Measurements from ENCODE around the gene PJA2. TPM values are rescaled to one million over a fixed set of nuclear protein-coding genes. Genes with fewer than 3 reads are reported as not detected.

PJA2 gene
- total and polyA plus RNA-seq, 4 donors: 65.9 to 157 (median 101) TPM

GRCh38 chr5:109328626-109329025 lies 81.1 kb downstream of the PJA2 start:
- intact Hi-C loops (cut with DNase I): no loop called here
- no peaks in the 10 kb centered on the region for H3K27me3 ChIP-seq (ENCODE audit: control insufficient read depth in 1 of 2, insufficient read depth in 2 of 2, low read length in 1 of 2)
- no peaks in the 10 kb centered on the region for H3K9me3 ChIP-seq (ENCODE audit: control insufficient read depth, low read length)
- ATAC-seq (ENCODE audit: low FRiP score) (no peak), DNase-seq (no peak)
- H3K36me3 ChIP-seq (ENCODE audit: control insufficient read depth in 1 of 2, insufficient read depth in 2 of 2, low read length in 1 of 2): peaks cover 2 to 3% of the 10 kb centered on the region in 2 donors
- 38 to 41% methylated on average over 1 of the region's 1 CpG for WGBS, 2 donors
- peak overlapping the region in 1 of 2 donors; percentile 28 for H3K27ac ChIP-seq (ENCODE audit: low read depth in 1 of 2, low read length in 2 of 2)
- no peak overlapping the region for H3K4me3 ChIP-seq (ENCODE audit: low read length in 2 of 2)
- H3K4me1 ChIP-seq (ENCODE audit: control insufficient read depth in 1 of 2, insufficient read depth in 2 of 2, low read length in 2 of 2): peaks cover 1 to 12% of the 10 kb centered on the region in 2 donors

GRCh38 chr5:109327570-109327969 lies 82.2 kb downstream of the PJA2 start:
- Histone ChIP-seq H3K4me1 (ENCODE audit: control insufficient read depth in 1 of 2, insufficient read depth in 2 of 2, low read length in 2 of 2) (peaks cover 1 to 12% of the 10 kb centered on the region in 2 donors), H3K4me3 (ENCODE audit: low read length in 2 of 2) (no peak overlapping the region), H3K27ac (ENCODE audit: low read depth in 1 of 2, low read length in 2 of 2) (peak overlapping the region in 1 of 2 donors; percentile 39), H3K27me3 (ENCODE audit: control insufficient read depth in 1 of 2, insufficient read depth in 2 of 2, low read length in 1 of 2) (no peaks in the 10 kb centered on the region), H3K9me3 (ENCODE audit: control insufficient read depth, low read length) (no peaks in the 10 kb centered on the region), H3K36me3 (ENCODE audit: control insufficient read depth in 1 of 2, insufficient read depth in 2 of 2, low read length in 1 of 2) (peaks cover 2 to 3% of the 10 kb centered on the region in 2 donors)
- 79 to 95% methylated on average over 3 of the region's 3 CpGs for WGBS, 2 donors
- no peak for ATAC-seq (ENCODE audit: low FRiP score)
- DNase-seq: no peak
- intact Hi-C loops (cut with DNase I): no loop called here

GRCh38 chr5:109326919-109327318 lies 82.9 kb downstream of the PJA2 start:
- Histone ChIP-seq H3K4me3 (ENCODE audit: low read length in 2 of 2) (no peak overlapping the region), H3K4me1 (ENCODE audit: control insufficient read depth in 1 of 2, insufficient read depth in 2 of 2, low read length in 2 of 2) (peaks cover 1 to 12% of the 10 kb centered on the region in 2 donors), H3K9me3 (ENCODE audit: control insufficient read depth, low read length) (no peaks in the 10 kb centered on the region), H3K27ac (ENCODE audit: low read depth in 1 of 2, low read length in 2 of 2) (peak overlapping the region in 1 of 2 donors; percentile 62), H3K27me3 (ENCODE audit: control insufficient read depth in 1 of 2, insufficient read depth in 2 of 2, low read length in 1 of 2) (no peaks in the 10 kb centered on the region), H3K36me3 (ENCODE audit: control insufficient read depth in 1 of 2, insufficient read depth in 2 of 2, low read length in 1 of 2) (peaks cover 2 to 3% of the 10 kb centered on the region in 2 donors)
- DNase-seq (no peak), ATAC-seq (ENCODE audit: low FRiP score) (no peak)
- intact Hi-C loops (cut with DNase I): no loop called here
- WGBS, 2 donors: 7 to 9% methylated on average over 4 of the region's 4 CpGs

- Histone ChIP-seq H3K36me3 (ENCODE audit: control insufficient read depth in 1 of 2, insufficient read depth in 2 of 2, low read length in 1 of 2) (peaks cover 2 to 3% of the 10 kb centered on the region in 2 donors), H3K9me3 (ENCODE audit: control insufficient read depth, low read length) (no peaks in the 10 kb centered on the region), H3K4me1 (ENCODE audit: control insufficient read depth in 1 of 2, insufficient read depth in 2 of 2, low read length in 2 of 2) (peaks cover 1 to 12% of the 10 kb centered on the region in 2 donors), H3K27me3 (ENCODE audit: control insufficient read depth in 1 of 2, insufficient read depth in 2 of 2, low read length in 1 of 2) (no peaks in the 10 kb centered on the region), H3K4me3 (ENCODE audit: low read length in 2 of 2) (no peak overlapping the region), H3K27ac (ENCODE audit: low read depth in 1 of 2, low read length in 2 of 2) (no peak overlapping the region)
- WGBS, 2 donors: 82 to 87% methylated on average over 5 of the region's 5 CpGs
- DNase-seq: no peak
- ATAC-seq (ENCODE audit: low FRiP score): no peak
- intact Hi-C loops (cut with DNase I): no loop called here
Measured at GRCh38 chr5:109325456-109325855, 84.3 kb downstream of the PJA2 start.

GRCh38 chr5:109324931-109325330 lies 84.8 kb downstream of the PJA2 start:
- Histone ChIP-seq H3K4me1 (ENCODE audit: control insufficient read depth in 1 of 2, insufficient read depth in 2 of 2, low read length in 2 of 2) (peaks cover 1 to 12% of the 10 kb centered on the region in 2 donors), H3K27me3 (ENCODE audit: control insufficient read depth in 1 of 2, insufficient read depth in 2 of 2, low read length in 1 of 2) (no peaks in the 10 kb centered on the region), H3K9me3 (ENCODE audit: control insufficient read depth, low read length) (no peaks in the 10 kb centered on the region), H3K4me3 (ENCODE audit: low read length in 2 of 2) (no peak overlapping the region), H3K27ac (ENCODE audit: low read depth in 1 of 2, low read length in 2 of 2) (no peak overlapping the region), H3K36me3 (ENCODE audit: control insufficient read depth in 1 of 2, insufficient read depth in 2 of 2, low read length in 1 of 2) (peaks cover 2 to 3% of the 10 kb centered on the region in 2 donors)
- intact Hi-C loops (cut with DNase I): no loop called here
- no peak for DNase-seq
- WGBS, 2 donors: 15 to 27% methylated on average over 5 of the region's 5 CpGs
- ATAC-seq (ENCODE audit: low FRiP score): no peak

GRCh38 chr5:109324351-109324750 lies 85.4 kb downstream of the PJA2 start:
- WGBS, 2 donors: 75 to 86% methylated on average over 7 of the region's 7 CpGs
- intact Hi-C loops (cut with DNase I): no loop called here
- no peak for ATAC-seq (ENCODE audit: low FRiP score)
- H3K27ac ChIP-seq (ENCODE audit: low read depth in 1 of 2, low read length in 2 of 2): no peak overlapping the region
- H3K9me3 ChIP-seq (ENCODE audit: control insufficient read depth, low read length): no peaks in the 10 kb centered on the region
- H3K27me3 ChIP-seq (ENCODE audit: control insufficient read depth in 1 of 2, insufficient read depth in 2 of 2, low read length in 1 of 2): no peaks in the 10 kb centered on the region
- no peak for DNase-seq
- H3K4me3 ChIP-seq (ENCODE audit: low read length in 2 of 2): no peak overlapping the region
- H3K36me3 ChIP-seq (ENCODE audit: control insufficient read depth in 1 of 2, insufficient read depth in 2 of 2, low read length in 1 of 2): peaks cover 0 to 3% of the 10 kb centered on the region in 2 donors
- peaks cover 0 to 12% of the 10 kb centered on the region in 2 donors for H3K4me1 ChIP-seq (ENCODE audit: control insufficient read depth in 1 of 2, insufficient read depth in 2 of 2, low read length in 2 of 2)

GRCh38 chr5:109322694-109323093 lies 87.1 kb downstream of the PJA2 start:
- Histone ChIP-seq H3K4me1 (ENCODE audit: control insufficient read depth in 1 of 2, insufficient read depth in 2 of 2, low read length in 2 of 2) (peaks cover 0 to 12% of the 10 kb centered on the region in 2 donors), H3K27ac (ENCODE audit: low read depth in 1 of 2, low read length in 2 of 2) (no peak overlapping the region), H3K36me3 (ENCODE audit: control insufficient read depth in 1 of 2, insufficient read depth in 2 of 2, low read length in 1 of 2) (no peaks in the 10 kb centered on the region), H3K27me3 (ENCODE audit: control insufficient read depth in 1 of 2, insufficient read depth in 2 of 2, low read length in 1 of 2) (no peaks in the 10 kb centered on the region), H3K4me3 (ENCODE audit: low read length in 2 of 2) (no peak overlapping the region), H3K9me3 (ENCODE audit: control insufficient read depth, low read length) (no peaks in the 10 kb centered on the region)
- ATAC-seq (ENCODE audit: low FRiP score) (no peak), DNase-seq (no peak)
- 96 to 97% methylated on average over 4 of the region's 4 CpGs for WGBS, 2 donors
- intact Hi-C loops (cut with DNase I): no loop called here

- DNase-seq (no peak), ATAC-seq (ENCODE audit: low FRiP score) (no peak)
- H3K27me3 ChIP-seq (ENCODE audit: control insufficient read depth in 1 of 2, insufficient read depth in 2 of 2, low read length in 1 of 2): no peaks in the 10 kb centered on the region
- intact Hi-C loops (cut with DNase I): no loop called here
- no peaks in the 10 kb centered on the region for H3K9me3 ChIP-seq (ENCODE audit: control insufficient read depth, low read length)
- WGBS, 2 donors: 94 to 96% methylated on average over 7 of the region's 7 CpGs
- H3K4me1 ChIP-seq (ENCODE audit: control insufficient read depth in 1 of 2, insufficient read depth in 2 of 2, low read length in 2 of 2): no peaks in the 10 kb centered on the region
- H3K36me3 ChIP-seq (ENCODE audit: control insufficient read depth in 1 of 2, insufficient read depth in 2 of 2, low read length in 1 of 2): no peaks in the 10 kb centered on the region
- no peak overlapping the region for H3K27ac ChIP-seq (ENCODE audit: low read depth in 1 of 2, low read length in 2 of 2)
- H3K4me3 ChIP-seq (ENCODE audit: low read length in 2 of 2): no peak overlapping the region
Measured at GRCh38 chr5:109319351-109319750, 90.4 kb downstream of the PJA2 start.

- H3K4me3 ChIP-seq (ENCODE audit: low read length in 2 of 2): no peak overlapping the region
- no peaks in the 10 kb centered on the region for H3K9me3 ChIP-seq (ENCODE audit: control insufficient read depth, low read length)
- WGBS, 2 donors: 93 to 95% methylated on average over 9 of the region's 9 CpGs
- no peak overlapping the region for H3K27ac ChIP-seq (ENCODE audit: low read depth in 1 of 2, low read length in 2 of 2)
- no peaks in the 10 kb centered on the region for H3K27me3 ChIP-seq (ENCODE audit: control insufficient read depth in 1 of 2, insufficient read depth in 2 of 2, low read length in 1 of 2)
- ATAC-seq (ENCODE audit: low FRiP score): no peak
- H3K4me1 ChIP-seq (ENCODE audit: control insufficient read depth in 1 of 2, insufficient read depth in 2 of 2, low read length in 2 of 2): peaks cover 0 to 3% of the 10 kb centered on the region in 2 donors
- no peaks in the 10 kb centered on the region for H3K36me3 ChIP-seq (ENCODE audit: control insufficient read depth in 1 of 2, insufficient read depth in 2 of 2, low read length in 1 of 2)
- intact Hi-C loops (cut with DNase I): no loop called here
- DNase-seq: no peak
Measured at GRCh38 chr5:109318455-109319108, 91.2 kb downstream of the PJA2 start.
